Stimulated activated CD8-positive, alpha-beta memory T cell treated with anti-CD3 and anti-CD28 coated beads, Interleukin-7, amount 100 ng/mL, for 24 hours (primary cell): ENCODE results near the gene TPM2.

ENCODE experiments used
- DNase-seq: peaks from one replicate; pipeline ENCODE4 v3.0.0-alpha.2; 2020; ENCODE audit warnings: low read depth

TPM2 gene

GRCh38 chr9:35696520-35697215 is 6.9 kb upstream of the TPM2 start:
- DNase-seq, result no peak

- no peak for DNase-seq
Measured at GRCh38 chr9:35695943-35696401, 6.2 kb upstream of the TPM2 start.

GRCh38 chr9:35691757-35692301 is 2.1 kb upstream of the TPM2 start:
- DNase-seq, result no peak

GRCh38 chr9:35691334-35691650 is 1.6 kb upstream of the TPM2 start:
- no peak for DNase-seq

- no peak for DNase-seq
Measured at GRCh38 chr9:35690614-35691333, 1.0 kb upstream of the TPM2 start.

- DNase-seq, result no peak
Measured at GRCh38 chr9:35690294-35690613, 529 bp upstream of the TPM2 start.

- DNase-seq, result no peak
Measured at GRCh38 chr9:35688558-35689541, 875 bp downstream of the TPM2 start.

GRCh38 chr9:35687972-35688557 is 1.7 kb downstream of the TPM2 start:
- DNase-seq, result no peak

- DNase-seq, result no peak
Measured at GRCh38 chr9:35687306-35687705, 2.4 kb downstream of the TPM2 start.

- no peak for DNase-seq
Measured at GRCh38 chr9:35686222-35687203, 3.2 kb downstream of the TPM2 start.

- no peak for DNase-seq
Measured at GRCh38 chr9:35685506-35685905, 4.2 kb downstream of the TPM2 start.

- DNase-seq, result no peak
Measured at GRCh38 chr9:35684921-35685320, 4.8 kb downstream of the TPM2 start.

GRCh38 chr9:35683323-35683722 is 6.4 kb downstream of the TPM2 start:
- no peak for DNase-seq

GRCh38 chr9:35682520-35683315 is 7.0 kb downstream of the TPM2 start:
- no peak for DNase-seq

- no peak for DNase-seq
Measured at GRCh38 chr9:35682051-35682450, 7.7 kb downstream of the TPM2 start.

- no peak for DNase-seq
Measured at GRCh38 chr9:35681341-35682002, 8.3 kb downstream of the TPM2 start.

- DNase-seq, result no peak
Measured at GRCh38 chr9:35680331-35681105, 9.2 kb downstream of the TPM2 start.

GRCh38 chr9:35679766-35680330 is 9.9 kb downstream of the TPM2 start:
- DNase-seq, result no peak
